T-cell (primary cell): ENCODE measurements around the gene UVRAG. TPM values are rescaled to one million over a fixed set of nuclear protein-coding genes. Genes with fewer than 3 reads are reported as not detected.

Experiments
- ATAC-seq, 4 experiments: fragments of 200-7000 bp in 3 of 4; fragments of 150-1000 bp in 1 of 4; cut with Tn5 transposase; replicated peaks in 1 of 4; 1 replicate in 3 of 4; 2 replicates in 1 of 4; pipeline ENCODE4 v1.10.0; 2021; ENCODE audit warnings: moderate library complexity in 3 of 4, mild to moderate bottlenecking in 2 of 4, moderate number of reproducible peaks in 1 of 4
- CTCF ChIA-PET, 2 donors: fragments of 300-600 bp; sonication (Branson Sonifier 250); formaldehyde crosslinking; loops; one replicate each; lab custom pipeline; 2022; ENCODE audit warnings: antibody characterized with exemption in 2 of 2; lab: Charles Lee
- POLR2A ChIA-PET, 2 donors: fragments of 300-600 bp; sonication (Branson Sonifier 250); formaldehyde crosslinking; loops; one replicate each; lab custom pipeline; 2022; ENCODE audit warnings: antibody characterized with exemption in 2 of 2; lab: Charles Lee
- DNase-seq, 35 experiments: peaks; one replicate each; pipeline versions ENCODE4 v3.0.0 to v3.0.0-alpha.2; 2013 to 2023
- H3K27ac ChIP-seq: one replicate; pipeline ENCODE4 v1.5.1; 2013; ENCODE audit warnings: low read length
- H3K27me3 ChIP-seq, 2 experiments: replicated peaks in 1 of 2; 1 replicate in 1 of 2; 2 replicates in 1 of 2; pipeline versions ENCODE4 v1.6.1 to v1.7.0; 2013; ENCODE audit warnings: low read length in 1 of 2, mixed read lengths in 1 of 2; ENCODE audit not compliant: control insufficient read depth in 2 of 2, insufficient read depth in 2 of 2; ENCODE audit errors: extremely low read depth in 1 of 2
- H3K36me3 ChIP-seq, 2 donors: 1 replicate in 1 of 2; 2 replicates in 1 of 2; pipeline versions ENCODE4 v1.6.1 to v1.7.0; 2013; ENCODE audit warnings: low read length in 1 of 2; ENCODE audit not compliant: control insufficient read depth in 2 of 2, insufficient read depth in 1 of 2; ENCODE audit errors: extremely low read depth in 1 of 2
- H3K4me1 ChIP-seq, 2 experiments: 1 replicate in 1 of 2; 2 replicates in 1 of 2; pipeline versions ENCODE4 v1.6.1 to v1.7.0; 2013; ENCODE audit warnings: low read length in 2 of 2, mixed read lengths in 1 of 2; ENCODE audit not compliant: insufficient read depth in 2 of 2, control insufficient read depth in 1 of 2; ENCODE audit errors: extremely low read depth in 1 of 2
- H3K4me3 ChIP-seq, 2 donors: 1 replicate in 1 of 2; 2 replicates in 1 of 2; pipeline versions ENCODE4 v1.5.1 to v1.7.0; 2013; ENCODE audit warnings: mild to moderate bottlenecking in 2 of 2, low read length in 1 of 2, moderate library complexity in 1 of 2; ENCODE audit not compliant: control insufficient read depth in 1 of 2; ENCODE audit errors: extremely low read depth in 1 of 2
- H3K9me3 ChIP-seq: 2 replicates; pipeline ENCODE4 v1.7.0; 2013
- H3K27ac Mint-ChIP-seq, 2 donors: one replicate each; pipeline ENCODE4 v1.8.0; 2020 to 2021; ENCODE audit warnings: mild to moderate bottlenecking in 2 of 2, mixed read lengths in 2 of 2
- H3K27me3 Mint-ChIP-seq, 2 donors: one replicate each; pipeline ENCODE4 v1.8.0; 2021 to 2022; ENCODE audit warnings: mixed read lengths in 2 of 2
- H3K36me3 Mint-ChIP-seq: one replicate; pipeline ENCODE4 v1.8.0; 2021; ENCODE audit warnings: mixed read lengths
- H3K4me1 Mint-ChIP-seq, 3 donors: one replicate each; pipeline ENCODE4 v1.8.0; 2020 to 2022; ENCODE audit warnings: mixed read lengths in 3 of 3, mild to moderate bottlenecking in 1 of 3
- H3K4me3 Mint-ChIP-seq, 3 donors: one replicate each; pipeline ENCODE4 v1.8.0; 2020 to 2022; ENCODE audit warnings: mild to moderate bottlenecking in 3 of 3, mixed read lengths in 3 of 3, moderate library complexity in 3 of 3
- H3K9me3 Mint-ChIP-seq, 3 donors: one replicate each; pipeline ENCODE4 v1.8.0; 2020 to 2022; ENCODE audit warnings: mixed read lengths in 3 of 3
- WGBS: methylation state at CpG from one replicate; pipeline ENCODE4 v1.1.5; 2013; ENCODE audit warnings: missing lambda C conversion rate; ENCODE audit not compliant: insufficient coverage; 5-methylcytosine and 5-hydroxymethylcytosine counted together
- total RNA-seq, 35 experiments: library from RNA in 6 of 35; stranded (reverse) in 6 of 35; fragments of 120-200 nt in 1 of 35; gene quantifications; one replicate each; pipeline versions ENCODE4 v1.2.1 to v1.2.4 and lab custom pipeline; 2013 to 2026

The UVRAG gene
- total RNA-seq, 5 donors from 2014 or later (not counting 1 experiment from before 2014, with no cell fraction given), result 22.4 to 32.8 (median 27.6) TPM

GRCh38 chr11:75994616-75995015, 179.6 kb downstream of the UVRAG start:
- Mint-ChIP-seq H3K4me1 (peaks cover 3 to 7% (median 6%) of the 10 kb centered on the region in 3 donors), H3K27me3 (no peaks in the 10 kb centered on the region), H3K36me3 (peaks cover 56% of the 10 kb centered on the region), H3K9me3 (peaks cover 0 to 5% (median 0%) of the 10 kb centered on the region in 3 donors), H3K4me3 (no peak overlapping the region), H3K27ac (no peak overlapping the region)
- Histone ChIP-seq H3K4me1 (no peaks in the 10 kb centered on the region), H3K36me3 (peaks cover 0 to 2% of the 10 kb centered on the region in 2 donors), H3K9me3 (no peaks in the 10 kb centered on the region), H3K4me3 (no peak overlapping the region), H3K27ac (no peak overlapping the region), H3K27me3 (no peaks in the 10 kb centered on the region)
- ChIA-PET CTCF (no interaction called here), POLR2A (interaction anchor here in 1 of 2 donors (0.7 kb wide), 1 partner anchor 43 kb away, joined by 3 read pairs; no protein-coding TSS in a partner anchor)
- no peak for DNase-seq
- WGBS, result no CpG with 5 or more reads among the region's 3 CpGs
- ATAC-seq, result no peak

GRCh38 chr11:75996523-75997442, 181.8 kb downstream of the UVRAG start:
- CTCF ChIA-PET, result no interaction called here
- Mint-ChIP-seq H3K9me3 (peaks cover 5 to 23% (median 13%) of the 10 kb centered on the region in 3 donors), H3K27me3 (no peaks in the 10 kb centered on the region)

GRCh38 chr11:76004400-76004799, 189.4 kb downstream of the UVRAG start:
- H3K36me3 Mint-ChIP-seq, result peaks cover 64% of the 10 kb centered on the region
- no peaks in the 10 kb centered on the region for H3K27me3 ChIP-seq
- WGBS, result 100% methylated on average over 2 of the region's 3 CpGs
- no peaks in the 10 kb centered on the region for H3K27me3 Mint-ChIP-seq
- CTCF ChIA-PET, result no interaction called here
- H3K9me3 Mint-ChIP-seq, result peaks cover 5 to 18% (median 13%) of the 10 kb centered on the region in 3 donors
- POLR2A ChIA-PET, result no interaction called here
- DNase-seq (no peak), ATAC-seq (no peak)
- H3K27ac Mint-ChIP-seq, result no peak overlapping the region
- peaks cover 8 to 31% of the 10 kb centered on the region in 2 donors for H3K36me3 ChIP-seq
- no peak overlapping the region for H3K4me3 Mint-ChIP-seq
- H3K9me3 ChIP-seq, result peaks cover 3% of the 10 kb centered on the region
- no peak overlapping the region for H3K4me3 ChIP-seq
- H3K27ac ChIP-seq, result no peak overlapping the region
- H3K4me1 ChIP-seq, result no peaks in the 10 kb centered on the region
- no peaks in the 10 kb centered on the region for H3K4me1 Mint-ChIP-seq

More at GRCh38 chr11:75996523-75997442, 181.8 kb downstream of the UVRAG start:
- no peaks in the 10 kb centered on the region for H3K4me1 Mint-ChIP-seq
- no peak overlapping the region for H3K4me3 ChIP-seq
- peaks cover 2% of the 10 kb centered on the region for H3K9me3 ChIP-seq
- H3K27me3 ChIP-seq, result no peaks in the 10 kb centered on the region
- no CpG with 5 or more reads among the region's 1 CpG for WGBS
- DNase-seq (no peak), ATAC-seq (no peak)
- no peak overlapping the region for H3K27ac ChIP-seq
- H3K4me3 Mint-ChIP-seq, result no peak overlapping the region
- H3K36me3 Mint-ChIP-seq, result peaks cover 68% of the 10 kb centered on the region
- H3K36me3 ChIP-seq, result peaks cover 0 to 2% of the 10 kb centered on the region in 2 donors
- no peak overlapping the region for H3K27ac Mint-ChIP-seq
- H3K4me1 ChIP-seq, result no peaks in the 10 kb centered on the region
- POLR2A ChIA-PET, result no interaction called here

- ChIA-PET CTCF (no interaction called here), POLR2A (interaction anchor here in 1 of 2 donors (0.5 kb wide), 1 partner anchor 1757 kb away, joined by 4 read pairs; no protein-coding TSS in a partner anchor)
- no peaks in the 10 kb centered on the region for H3K27me3 Mint-ChIP-seq
- Histone ChIP-seq H3K4me1 (no peaks in the 10 kb centered on the region), H3K9me3 (peaks cover 3% of the 10 kb centered on the region), H3K27ac (no peak overlapping the region), H3K27me3 (no peaks in the 10 kb centered on the region), H3K36me3 (peaks cover 8 to 33% of the 10 kb centered on the region in 2 donors), H3K4me3 (no peak overlapping the region)
- no peak for DNase-seq
- WGBS, result no CpG with 5 or more reads among the region's 3 CpGs
- H3K9me3 Mint-ChIP-seq, result peaks cover 5 to 10% (median 9%) of the 10 kb centered on the region in 3 donors
- no peak overlapping the region for H3K4me3 Mint-ChIP-seq
- no peaks in the 10 kb centered on the region for H3K4me1 Mint-ChIP-seq
- no peak overlapping the region for H3K27ac Mint-ChIP-seq
- peaks cover 69% of the 10 kb centered on the region for H3K36me3 Mint-ChIP-seq
- ATAC-seq, result no peak
Measured at GRCh38 chr11:76005756-76006155, 190.7 kb downstream of the UVRAG start.

- H3K9me3 ChIP-seq, result no peaks in the 10 kb centered on the region
- Mint-ChIP-seq H3K27ac (no peak overlapping the region), H3K4me3 (no peak overlapping the region), H3K36me3 (peaks cover 64% of the 10 kb centered on the region), H3K4me1 (no peaks in the 10 kb centered on the region), H3K27me3 (no peaks in the 10 kb centered on the region), H3K9me3 (no peaks in the 10 kb centered on the region)
- H3K27me3 ChIP-seq, result no peaks in the 10 kb centered on the region
- H3K27ac ChIP-seq, result no peak overlapping the region
- no peaks in the 10 kb centered on the region for H3K4me1 ChIP-seq
- no CpG with 5 or more reads among the region's 2 CpGs for WGBS
- no peak overlapping the region for H3K4me3 ChIP-seq
- H3K36me3 ChIP-seq, result peaks cover 8 to 33% of the 10 kb centered on the region in 2 donors
- ATAC-seq, result no peak
- DNase-seq, result no peak
- ChIA-PET CTCF (interaction anchor here in 1 of 2 donors (0.5 kb wide), 1 partner anchor 482 kb away, joined by 3 read pairs; no protein-coding TSS in a partner anchor), POLR2A (interaction anchor here in 1 of 2 donors (0.6 kb wide), 1 partner anchor 644 kb away, joined by 3 read pairs; no protein-coding TSS in a partner anchor)
Measured at GRCh38 chr11:76007166-76007565, 192.2 kb downstream of the UVRAG start.

- H3K9me3 ChIP-seq, result no peaks in the 10 kb centered on the region
- WGBS, result no CpG with 5 or more reads among the region's 2 CpGs
- ChIA-PET POLR2A (no interaction called here), CTCF (no interaction called here)
- H3K27ac ChIP-seq, result no peak overlapping the region
- ATAC-seq, result no peak
- DNase-seq, result no peak
- H3K4me3 Mint-ChIP-seq, result no peak overlapping the region
- H3K27me3 Mint-ChIP-seq, result no peaks in the 10 kb centered on the region
- no peaks in the 10 kb centered on the region for H3K4me1 ChIP-seq
- peaks cover 70% of the 10 kb centered on the region for H3K36me3 Mint-ChIP-seq
- no peaks in the 10 kb centered on the region for H3K4me1 Mint-ChIP-seq
- H3K9me3 Mint-ChIP-seq, result no peaks in the 10 kb centered on the region
- H3K27ac Mint-ChIP-seq, result no peak overlapping the region
- H3K4me3 ChIP-seq, result no peak overlapping the region
- H3K27me3 ChIP-seq, result no peaks in the 10 kb centered on the region
- H3K36me3 ChIP-seq, result peaks cover 8 to 36% of the 10 kb centered on the region in 2 donors
Measured at GRCh38 chr11:76008474-76008873, 193.5 kb downstream of the UVRAG start.
